Stimulated activated CD8-positive, alpha-beta memory T cell treated with anti-CD3 and anti-CD28 coated beads, Interleukin-15, amount 100 ng/mL, for 4 hours (primary cell): ENCODE measurements around the gene CCT8.

Experiments
- DNase-seq, 2 donors: peaks; one replicate each; pipeline ENCODE4 v3.0.0-alpha.2; 2020; ENCODE audit warnings: low read depth in 2 of 2

The CCT8 gene

DNA sequence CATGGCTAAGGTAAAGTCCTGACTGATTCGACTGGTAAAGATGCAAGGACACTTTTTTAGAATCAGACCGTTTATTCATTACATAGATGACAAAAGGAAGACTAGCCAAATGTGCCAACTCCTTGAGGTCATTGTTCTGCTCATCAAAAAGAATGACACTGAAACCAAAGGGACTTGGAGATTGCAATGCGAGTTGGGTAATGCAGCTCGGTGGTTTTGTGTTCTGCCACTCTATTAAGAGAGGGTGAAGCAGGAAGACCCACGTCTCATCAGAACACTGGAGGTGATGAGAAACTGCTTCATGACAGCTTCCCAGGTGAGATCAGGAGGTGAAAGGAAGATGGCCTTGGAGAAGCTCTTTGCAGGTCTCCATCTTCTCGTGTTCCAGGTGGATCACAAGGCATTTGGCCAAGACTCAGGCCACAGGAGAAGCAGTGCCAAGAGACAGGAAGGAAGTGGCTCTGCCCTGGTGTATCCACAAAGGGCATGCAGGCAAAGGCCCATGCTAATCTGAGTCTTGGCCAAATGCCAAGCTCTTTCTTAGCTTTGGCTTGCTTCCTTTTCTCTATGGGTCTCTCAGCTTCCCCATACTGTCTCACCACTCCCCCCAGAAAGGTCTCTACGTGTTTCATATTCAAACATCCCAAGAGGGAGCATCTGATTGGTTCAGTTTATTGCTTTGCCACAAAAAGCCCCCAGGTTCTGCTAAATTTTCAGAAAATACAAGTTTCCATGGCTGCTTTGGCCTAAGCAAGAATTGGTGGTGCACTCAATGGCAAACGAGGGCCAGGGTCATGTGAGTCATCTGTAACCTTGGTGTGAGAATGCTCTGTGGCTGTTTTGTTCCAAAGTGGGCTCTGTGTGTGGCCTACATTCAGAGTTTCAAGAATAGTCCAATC lies 5.7 kb upstream of the CCT8 start:
- no peak for DNase-seq

DNA sequence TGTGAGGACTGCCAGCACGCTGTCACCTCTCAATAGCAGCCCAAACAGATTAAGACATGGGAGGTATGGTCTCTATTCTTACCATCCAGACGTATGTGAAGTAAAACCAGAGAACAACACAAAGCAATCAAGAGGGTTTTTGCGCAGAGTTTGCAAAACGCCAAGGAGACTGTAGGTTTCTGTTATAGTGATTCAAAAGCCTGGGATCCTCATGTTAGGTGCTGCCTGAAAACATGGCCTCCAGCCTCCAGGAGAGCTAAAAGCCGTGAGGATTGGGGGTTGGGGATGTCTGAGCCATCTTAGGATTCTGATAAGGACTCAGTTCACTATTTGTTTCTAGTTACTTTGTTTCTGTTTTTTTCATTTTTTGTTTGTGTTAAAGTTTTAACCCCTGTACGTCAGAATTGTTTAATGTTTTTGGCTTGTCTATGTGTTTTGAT lies 4.2 kb upstream of the CCT8 start:
- no peak for DNase-seq

DNA sequence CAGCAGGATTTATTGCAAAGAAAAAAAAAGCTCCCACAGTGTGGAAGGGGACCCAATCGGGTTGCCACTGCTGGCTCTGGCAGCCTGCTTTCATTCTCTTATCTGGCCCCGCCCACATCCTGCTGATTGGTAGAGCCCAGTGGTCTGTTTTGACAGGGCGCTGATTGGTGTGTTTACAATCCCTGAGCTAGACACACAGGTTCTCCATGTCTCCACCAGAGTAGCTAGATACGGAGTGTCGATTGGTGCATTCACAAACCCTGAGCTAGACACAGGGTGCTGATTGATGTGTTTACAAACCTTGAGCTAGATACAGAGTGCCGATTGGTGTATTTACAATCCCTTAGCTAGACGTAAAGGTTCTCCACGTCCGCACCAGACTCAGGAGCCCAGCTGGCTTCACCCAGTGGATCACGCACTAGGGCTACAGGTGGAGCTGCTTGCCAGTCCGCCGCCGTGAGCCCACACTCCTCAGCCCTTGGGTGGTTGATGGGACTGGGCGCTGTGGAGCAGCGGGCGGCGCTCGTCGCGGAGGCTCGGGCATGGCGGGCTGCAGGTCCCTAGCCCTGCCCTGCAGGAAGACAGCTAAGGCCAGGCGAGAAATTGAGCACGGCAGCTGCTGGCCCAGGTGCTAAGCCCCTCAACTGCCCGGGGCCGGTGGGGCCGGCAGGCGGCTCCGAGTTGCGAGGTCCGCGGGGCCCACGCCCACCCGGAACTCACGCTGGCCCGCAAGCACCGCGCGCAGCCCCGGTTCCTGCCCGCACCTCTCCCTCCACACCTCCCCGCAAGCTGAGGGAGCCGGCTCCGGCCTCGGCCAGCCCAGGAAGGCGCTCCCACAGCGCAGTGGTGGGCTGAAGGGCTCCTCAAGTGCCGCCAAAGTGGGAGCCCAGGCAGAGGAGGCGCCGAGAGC lies 3.5 kb upstream of the CCT8 start:
- DNase-seq, result peak in 1 of 2 donors; percentile 55

DNA sequence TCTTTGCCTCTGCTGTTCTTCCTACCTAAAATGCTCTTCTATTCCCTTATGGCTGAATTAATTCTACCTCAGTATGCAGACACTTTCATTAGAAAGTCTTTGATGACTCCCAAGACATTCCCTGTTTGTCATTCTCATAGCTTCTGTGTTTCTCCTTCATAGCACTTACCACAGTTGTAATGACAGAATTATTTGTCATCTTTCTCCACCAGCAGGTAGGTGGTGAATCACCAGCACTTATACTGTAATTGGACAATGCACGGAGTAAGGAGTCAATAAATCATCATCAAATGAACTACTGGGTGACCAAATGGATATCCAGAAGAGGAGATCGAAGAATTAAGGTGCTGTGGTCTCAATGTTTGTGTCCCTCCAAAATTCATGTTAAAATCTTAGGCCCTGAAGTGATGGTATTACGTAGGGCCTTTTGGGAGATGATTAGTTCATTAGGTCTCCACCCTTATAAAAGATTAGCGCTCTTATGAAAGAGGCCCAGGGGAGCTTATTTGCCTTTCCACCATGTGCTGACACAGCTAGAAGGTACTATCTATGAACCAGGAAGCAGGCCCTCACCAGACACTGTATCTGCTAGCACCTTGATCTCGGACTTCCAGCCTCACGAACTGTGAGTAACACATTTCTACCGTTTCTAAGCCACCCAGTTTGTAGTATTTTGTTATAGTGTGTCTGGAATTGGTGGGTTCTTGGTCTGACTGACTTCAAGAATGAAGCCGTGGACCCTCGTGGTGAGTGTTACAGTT lies 2.4 kb upstream of the CCT8 start:
- no peak for DNase-seq

DNA sequence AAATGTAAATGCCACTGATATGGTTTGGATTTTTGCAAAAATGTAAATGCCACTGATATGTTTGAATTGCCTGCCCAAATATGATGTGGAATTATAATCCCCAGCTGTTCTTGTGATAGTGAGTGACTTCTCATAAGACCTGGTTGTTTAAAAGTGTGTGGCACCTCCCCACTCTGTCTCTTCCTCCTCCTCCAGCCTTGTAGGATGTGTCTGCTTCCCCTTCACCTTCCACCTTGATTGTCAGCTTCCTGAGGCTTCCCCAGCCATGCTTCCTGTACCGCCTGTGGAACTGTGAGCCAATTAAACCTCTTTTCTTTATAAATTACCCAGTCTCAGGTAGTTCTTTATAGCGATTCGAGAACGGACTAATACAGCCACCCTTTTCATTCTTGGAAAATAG lies 1.3 kb upstream of the CCT8 start:
- no peak for DNase-seq

DNA sequence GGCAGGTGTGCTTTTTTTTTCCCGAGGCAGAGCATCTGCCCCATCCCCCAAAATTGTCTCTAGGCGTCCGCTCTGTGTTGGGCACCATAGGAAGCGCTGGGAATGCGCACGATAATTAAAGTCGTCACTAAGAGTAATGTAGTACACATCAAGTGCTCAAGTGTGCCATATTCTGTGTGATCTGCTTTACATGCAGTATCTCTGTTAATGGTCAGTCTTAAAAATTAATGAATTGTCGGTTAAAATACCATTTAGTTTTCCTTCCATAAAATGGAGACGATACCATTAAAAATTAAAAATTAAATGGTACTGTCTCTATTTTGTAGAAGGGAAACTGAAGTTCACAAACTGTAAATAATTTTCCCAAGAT lies 544 bp upstream of the CCT8 start:
- no peak for DNase-seq

DNA sequence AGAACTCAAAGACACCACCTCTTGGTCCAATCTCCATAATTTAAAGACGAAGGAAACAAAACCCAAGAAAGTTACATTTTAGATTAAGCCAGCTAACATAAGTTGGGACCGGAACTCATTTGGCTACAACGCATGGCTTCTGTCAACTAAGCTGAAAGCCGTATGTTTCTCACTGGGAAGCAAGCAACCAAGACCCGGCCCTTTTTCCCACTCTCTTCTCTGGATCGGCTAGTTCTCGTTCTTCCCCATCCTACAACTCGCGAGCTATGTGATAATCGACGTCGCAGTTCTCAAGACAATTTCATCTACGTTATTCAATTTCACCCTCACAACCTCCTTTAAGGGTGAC lies 601 bp downstream of the CCT8 start:
- DNase-seq, result no peak

DNA sequence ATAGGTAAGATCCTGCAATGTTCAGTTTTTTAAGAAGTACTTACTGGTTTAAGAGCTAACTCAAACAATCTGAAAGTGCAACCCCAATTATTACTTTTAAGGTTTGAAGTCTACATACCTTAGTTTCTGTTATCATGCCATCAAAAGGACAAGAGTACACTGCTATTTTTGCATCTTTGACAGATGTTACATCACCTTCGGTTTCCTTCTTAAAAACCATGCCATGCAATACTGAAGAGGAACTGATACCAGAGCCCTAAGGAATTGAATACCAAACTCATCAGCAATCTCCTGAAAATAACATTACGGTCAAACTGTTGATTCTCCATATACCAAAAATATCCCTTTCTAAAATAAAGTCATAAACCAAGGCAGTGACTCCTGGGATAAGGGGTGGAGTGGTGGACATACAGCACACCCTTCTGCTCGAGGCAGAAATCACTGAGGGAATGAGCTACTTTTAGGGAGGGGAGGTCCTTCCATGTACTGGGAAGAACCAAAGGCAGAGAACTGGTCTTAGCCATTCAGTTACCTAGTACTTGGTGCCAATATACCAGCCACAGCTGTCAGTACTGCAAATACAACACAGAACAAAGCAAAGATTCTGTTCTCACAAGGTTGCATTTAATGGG lies 8.5 kb downstream of the CCT8 start:
- DNase-seq, result no peak

DNA sequence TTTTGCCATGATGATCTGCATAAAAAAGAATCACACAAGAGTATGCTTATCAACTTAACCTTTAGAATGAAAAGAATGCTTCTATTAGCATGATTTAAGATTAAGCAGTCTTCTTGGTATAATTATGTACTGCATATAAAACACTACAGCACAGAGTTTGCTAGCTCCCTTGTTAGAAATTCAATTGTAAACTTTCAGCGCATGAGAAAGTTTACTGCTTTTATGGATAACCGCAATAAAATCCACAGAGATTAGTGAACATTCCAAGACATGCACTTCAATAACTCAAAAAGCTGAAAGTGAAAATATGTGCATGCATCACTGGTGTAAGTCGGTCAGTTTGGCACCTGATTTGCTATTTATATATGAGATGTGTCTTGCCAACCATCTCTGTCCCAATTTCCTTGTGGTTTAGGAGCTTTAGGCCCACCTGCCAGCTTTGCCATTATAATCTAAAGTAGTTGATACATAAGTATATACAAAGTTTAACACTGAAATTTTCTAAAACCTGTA lies 16.9 kb downstream of the CCT8 start:
- no peak for DNase-seq

DNA sequence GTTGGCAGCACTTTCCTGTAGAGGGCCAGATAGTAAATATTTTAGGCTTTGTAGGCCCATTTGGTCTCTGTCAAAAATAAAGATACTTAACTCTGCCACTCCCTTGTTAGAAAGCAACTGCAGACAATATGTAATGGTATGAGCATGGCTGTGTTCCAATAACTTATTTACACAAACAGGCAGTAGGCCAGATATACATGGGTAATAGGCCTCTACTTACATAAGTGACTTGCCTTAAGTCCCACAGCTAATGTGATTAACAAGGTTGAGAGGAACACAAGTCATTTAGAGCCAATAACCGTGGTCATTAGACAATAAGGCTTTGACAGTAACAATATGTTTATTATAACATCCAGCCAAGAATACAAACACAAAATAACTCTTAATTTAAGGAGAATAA lies 17.4 kb downstream of the CCT8 start:
- no peak for DNase-seq

DNA sequence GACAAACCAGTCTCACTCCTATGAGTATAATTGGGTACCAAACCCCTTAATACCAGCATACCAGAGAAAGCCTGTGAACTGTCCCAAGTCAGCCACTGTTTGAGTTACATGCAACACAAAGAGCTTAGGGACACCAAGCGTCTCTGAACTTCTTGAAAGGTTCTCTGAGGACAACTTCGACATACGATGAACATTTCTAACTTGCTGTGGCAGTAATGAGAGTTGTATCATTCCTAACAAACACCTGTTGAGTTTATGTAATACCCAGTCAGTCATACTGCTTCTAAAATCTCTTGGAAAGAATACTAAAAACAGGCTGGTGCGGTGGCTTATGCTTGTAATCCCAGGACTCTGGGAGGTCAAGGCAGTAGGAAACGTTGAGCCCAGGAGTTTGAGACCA lies 18.4 kb downstream of the CCT8 start:
- no peak for DNase-seq

DNA sequence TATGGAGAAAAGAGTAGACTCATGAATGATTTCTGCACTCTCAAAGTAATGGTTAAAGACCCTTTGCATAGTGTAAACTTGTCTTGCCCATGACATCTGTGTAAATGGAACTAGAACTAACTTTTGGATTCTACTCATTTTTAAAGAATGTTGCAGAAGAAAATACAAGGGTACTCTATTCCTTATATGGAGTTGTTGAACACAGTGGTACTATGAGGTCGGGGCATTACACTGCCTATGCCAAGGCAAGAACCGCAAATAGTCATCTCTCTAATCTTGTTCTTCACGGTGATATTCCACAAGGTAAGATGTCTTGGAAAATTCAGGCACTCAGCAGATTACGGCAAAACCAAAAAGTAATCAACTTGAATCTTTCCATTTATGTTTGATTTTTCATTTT lies 19.8 kb downstream of the CCT8 start:
- DNase-seq, result no peak

DNA sequence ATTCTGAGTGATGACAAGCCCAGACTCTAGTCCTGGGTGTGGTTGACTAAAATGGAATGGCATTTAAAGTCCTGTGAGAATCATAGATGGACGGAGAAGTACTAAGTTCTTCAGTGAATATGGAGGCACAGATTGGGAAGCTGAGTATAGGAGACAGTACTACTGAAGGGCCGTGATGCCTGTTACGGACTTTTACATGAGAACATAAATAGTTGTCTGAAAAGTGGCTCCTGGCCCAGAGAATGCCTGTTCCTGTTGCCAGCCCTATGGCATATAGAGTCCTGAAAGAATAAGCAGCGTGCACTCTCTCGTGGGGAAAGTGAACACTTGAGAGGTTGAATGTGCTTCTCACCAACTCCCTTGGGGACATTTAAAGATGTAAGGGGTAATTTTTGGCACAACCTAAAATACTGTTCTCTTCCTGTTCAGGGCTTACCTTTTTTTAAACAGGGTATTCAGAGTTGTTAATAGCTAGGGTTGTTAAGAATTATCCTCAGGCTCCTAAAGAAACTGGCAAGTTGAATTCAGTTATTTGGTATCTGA lies 20.4 kb downstream of the CCT8 start:
- DNase-seq, result no peak

DNA sequence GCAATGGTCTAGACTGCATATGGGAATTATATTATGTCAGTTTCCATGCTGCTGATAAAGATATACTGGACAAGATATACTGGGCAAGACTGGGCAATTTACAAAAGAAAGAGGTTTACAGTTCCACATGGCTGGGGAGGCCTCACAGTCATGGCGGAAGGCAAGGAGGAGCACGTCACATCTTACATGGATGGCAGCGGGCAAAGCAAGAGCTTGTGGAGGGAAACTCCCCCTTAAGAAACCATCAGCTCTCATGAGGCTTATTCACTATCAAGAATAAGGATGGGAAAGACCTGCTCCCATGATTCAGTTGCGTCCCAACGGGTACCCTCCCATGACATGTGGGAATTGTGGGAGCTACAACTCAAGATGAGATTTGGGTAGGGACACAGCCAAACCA lies 21.2 kb downstream of the CCT8 start:
- no peak for DNase-seq

DNA sequence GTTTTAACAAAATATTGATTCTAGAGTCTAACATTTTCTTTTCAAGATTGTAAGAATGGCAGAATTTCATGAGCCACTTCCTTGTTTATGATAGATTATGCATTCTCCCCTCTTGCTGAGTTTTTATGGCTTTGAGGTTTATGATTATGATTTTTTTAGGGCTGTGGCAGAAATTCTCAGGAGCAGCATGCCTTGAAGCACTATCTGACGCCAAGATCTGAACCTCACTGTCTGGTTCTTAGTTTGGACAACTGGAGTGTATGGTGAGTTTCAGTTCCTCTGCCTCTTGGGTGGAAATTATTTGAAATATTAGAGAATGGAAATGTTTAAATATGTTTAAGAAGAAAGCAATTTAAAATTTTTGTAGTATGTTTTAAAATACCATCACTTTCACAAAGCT lies 38.8 kb downstream of the CCT8 start:
- DNase-seq, result no peak

DNA sequence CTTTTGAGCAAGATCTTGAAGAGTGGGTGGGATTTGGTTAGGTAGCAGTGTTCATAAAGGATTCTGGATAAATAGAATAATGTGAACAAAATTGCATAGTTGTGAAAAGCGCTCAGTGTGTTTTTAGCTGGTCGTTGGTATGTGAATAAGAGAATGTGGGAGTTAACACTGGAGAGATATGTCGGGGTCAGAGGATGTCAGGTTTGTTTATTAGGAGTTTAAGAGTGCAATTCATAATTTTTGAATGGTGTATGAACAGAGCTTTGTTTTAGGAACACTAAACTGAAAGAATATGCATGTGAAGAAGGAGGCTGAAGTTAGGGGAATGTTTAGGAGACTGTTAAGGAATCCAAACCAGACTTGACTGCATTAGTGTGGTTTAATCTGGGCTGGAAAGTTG lies 39.6 kb downstream of the CCT8 start:
- DNase-seq, result no peak

DNA sequence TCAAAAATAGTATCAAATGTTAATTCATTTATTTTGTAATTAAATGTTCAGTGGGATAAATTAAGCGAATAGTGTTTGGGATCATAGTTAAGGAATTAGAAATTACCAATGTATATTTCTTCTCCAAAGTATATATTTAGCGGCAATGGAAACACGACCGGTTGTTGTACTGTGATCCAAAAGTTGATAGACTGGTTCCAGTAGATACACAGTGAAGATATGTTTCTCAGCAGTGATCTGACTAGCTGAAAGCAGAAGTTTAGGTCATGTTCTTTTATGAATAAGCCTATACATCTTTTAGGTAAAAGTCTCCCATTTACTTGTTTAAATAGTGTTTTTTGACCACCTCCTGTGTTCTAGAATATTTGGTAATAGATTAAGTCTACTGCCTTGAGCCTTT lies 40.1 kb downstream of the CCT8 start:
- no peak for DNase-seq

DNA sequence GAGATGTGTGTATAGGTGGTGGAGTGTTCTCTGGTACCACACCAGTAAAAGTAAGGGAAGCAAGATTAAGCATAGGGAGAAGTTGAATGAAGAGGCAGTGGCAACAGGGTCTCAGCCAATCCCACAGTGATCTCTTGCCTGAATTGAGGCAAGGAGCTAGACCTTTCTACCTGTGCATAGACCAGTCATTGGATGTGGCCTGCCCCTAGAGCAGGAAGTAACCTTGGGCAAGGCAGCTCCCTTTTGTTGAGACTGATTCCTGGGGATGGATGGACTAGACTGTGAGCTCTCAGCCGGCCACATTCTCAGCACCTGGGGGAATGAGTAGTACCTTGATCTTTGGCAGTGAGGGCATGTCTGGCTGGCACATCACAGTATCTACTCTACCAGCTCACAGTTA lies 42.5 kb downstream of the CCT8 start:
- DNase-seq, result no peak

DNA sequence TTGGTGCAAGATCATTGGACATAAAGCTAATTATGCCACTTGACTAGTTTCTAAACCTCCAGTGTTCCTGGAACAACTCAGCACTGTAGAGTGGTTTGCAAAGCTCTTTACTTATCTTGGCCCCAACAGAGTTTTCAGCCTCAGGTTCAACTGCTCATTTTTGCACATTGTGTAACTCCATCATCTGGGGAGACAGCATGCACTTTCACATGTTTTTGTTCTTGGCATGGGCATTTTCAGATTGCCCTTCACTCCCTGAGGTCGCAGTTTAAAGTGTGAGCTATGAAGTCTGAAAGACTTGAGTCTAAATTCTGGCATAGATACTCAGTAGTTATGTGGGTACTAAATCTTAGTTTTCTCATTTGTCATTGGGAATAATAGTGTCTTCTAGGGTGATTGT lies 43.9 kb downstream of the CCT8 start:
- DNase-seq, result no peak

DNA sequence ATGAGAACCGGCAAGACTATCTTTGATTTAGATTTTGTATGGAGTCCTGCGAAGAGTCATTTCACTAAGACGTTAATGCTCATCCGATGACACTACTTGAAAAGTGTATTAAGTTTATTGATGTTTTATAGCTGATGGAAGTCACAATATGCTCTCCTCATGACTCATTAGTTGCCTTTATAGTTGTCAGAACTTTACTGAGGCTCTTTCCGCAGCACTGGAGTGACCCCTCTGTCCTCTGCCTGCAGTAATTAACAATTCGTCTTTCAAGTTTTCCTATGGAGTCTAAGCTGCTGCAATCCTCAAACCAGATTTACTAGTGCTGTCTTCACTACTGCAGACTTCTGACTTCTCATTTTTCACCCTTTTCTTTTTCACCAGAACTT lies 48.1 kb downstream of the CCT8 start:
- no peak for DNase-seq
